ENCODE results near the gene SAMSN1. TPM values are rescaled to one million over a fixed set of nuclear protein-coding genes. Genes with fewer than 3 reads are reported as not detected.

SAMSN1 gene
- total and polyA plus RNA-seq, 2 of the 8 experiments (the other 6 are each of a cell fraction or from before 2014, with no cell fraction given), result 0.50 to 3.0 TPM

GRCh38 chr21:14543983-14544382 is 2.1 kb downstream of the SAMSN1 start:
- H3K14ac ChIP-seq (ENCODE audit: insufficient read length), result no peak overlapping the region
- TF ChIP-seq, protein P1, sequence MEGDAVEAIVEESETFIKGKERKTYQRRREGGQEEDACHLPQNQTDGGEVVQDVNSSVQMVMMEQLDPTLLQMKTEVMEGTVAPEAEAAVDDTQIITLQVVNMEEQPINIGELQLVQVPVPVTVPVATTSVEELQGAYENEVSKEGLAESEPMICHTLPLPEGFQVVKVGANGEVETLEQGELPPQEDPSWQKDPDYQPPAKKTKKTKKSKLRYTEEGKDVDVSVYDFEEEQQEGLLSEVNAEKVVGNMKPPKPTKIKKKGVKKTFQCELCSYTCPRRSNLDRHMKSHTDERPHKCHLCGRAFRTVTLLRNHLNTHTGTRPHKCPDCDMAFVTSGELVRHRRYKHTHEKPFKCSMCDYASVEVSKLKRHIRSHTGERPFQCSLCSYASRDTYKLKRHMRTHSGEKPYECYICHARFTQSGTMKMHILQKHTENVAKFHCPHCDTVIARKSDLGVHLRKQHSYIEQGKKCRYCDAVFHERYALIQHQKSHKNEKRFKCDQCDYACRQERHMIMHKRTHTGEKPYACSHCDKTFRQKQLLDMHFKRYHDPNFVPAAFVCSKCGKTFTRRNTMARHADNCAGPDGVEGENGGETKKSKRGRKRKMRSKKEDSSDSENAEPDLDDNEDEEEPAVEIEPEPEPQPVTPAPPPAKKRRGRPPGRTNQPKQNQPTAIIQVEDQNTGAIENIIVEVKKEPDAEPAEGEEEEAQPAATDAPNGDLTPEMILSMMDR (IDR thresholded peaks at IDR 0.05; ENCODE audit: control extremely low read depth in 1 of 3, insufficient read depth in 1 of 3, low read depth in 1 of 3, low read length in 3 of 3), result no peak
- TF ChIP-seq ASH2L (IDR thresholded peaks at IDR 0.05; ENCODE audit: low read length), result no peak
- no peak for TF ChIP-seq NRF1 (IDR thresholded peaks at IDR 0.05; ENCODE audit: low read depth, low read length)
- TF ChIP-seq BRCA1 (IDR thresholded peaks at IDR 0.05; ENCODE audit: low read depth, low read length), result no peak
- TF ChIP-seq, protein P2, sequence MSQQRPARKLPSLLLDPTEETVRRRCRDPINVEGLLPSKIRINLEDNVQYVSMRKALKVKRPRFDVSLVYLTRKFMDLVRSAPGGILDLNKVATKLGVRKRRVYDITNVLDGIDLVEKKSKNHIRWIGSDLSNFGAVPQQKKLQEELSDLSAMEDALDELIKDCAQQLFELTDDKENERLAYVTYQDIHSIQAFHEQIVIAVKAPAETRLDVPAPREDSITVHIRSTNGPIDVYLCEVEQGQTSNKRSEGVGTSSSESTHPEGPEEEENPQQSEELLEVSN (IDR thresholded peaks at IDR 0.05), result no peak
- no peak for TF ChIP-seq JUN (IDR thresholded peaks at IDR 0.05; ENCODE audit: low read depth, low read length)
- no peak for TF ChIP-seq EZH2 (IDR thresholded peaks at IDR 0.05; ENCODE audit: low read depth, low read length, severe bottlenecking)
- TF ChIP-seq CHD1 (IDR thresholded peaks at IDR 0.05; ENCODE audit: low read depth, low read length), result no peak
- TF ChIP-seq RXRA (IDR thresholded peaks at IDR 0.05; ENCODE audit: insufficient read depth, low read depth, low read length), result no peak

More at GRCh38 chr21:14543983-14544382, 2.1 kb downstream of the SAMSN1 start:
- Histone ChIP-seq H3K4me2 (ENCODE audit: insufficient read depth in 1 of 2, low read depth in 2 of 2, low read length in 2 of 2) (no peak overlapping the region), H3K27ac (ENCODE audit: low read depth, low read length) (no peak overlapping the region), H3K23ac (ENCODE audit: insufficient read length) (no peak overlapping the region), H3K36me3 (ENCODE audit: control insufficient read depth in 2 of 4, insufficient read depth in 4 of 4, low read length in 3 of 4) (no peaks in the 10 kb centered on the region), H3K27me3 (replicated peaks in 1 of 4; ENCODE audit: control insufficient read depth in 3 of 4, extremely low read depth in 1 of 4, insufficient read depth in 3 of 4, low read length in 3 of 4) (no peaks in the 10 kb centered on the region), H4K8ac (ENCODE audit: extremely low read depth, insufficient read depth, low read length) (no peak overlapping the region), H3K56ac (replicated peaks; ENCODE audit: insufficient read length, low read depth, low read length) (no peak overlapping the region), H4K91ac (replicated peaks; ENCODE audit: insufficient read length, low read length) (no peak overlapping the region), H3K23me2 (ENCODE audit: low read depth, low read length) (no peaks in the 10 kb centered on the region), H3K9me3 (ENCODE audit: insufficient read depth in 2 of 2, low read depth in 1 of 2, low read length in 1 of 2) (no peaks in the 10 kb centered on the region), H4K20me1 (replicated peaks in 1 of 2; ENCODE audit: control insufficient read depth in 1 of 2, insufficient read depth in 2 of 2, low read length in 2 of 2) (no peaks in the 10 kb centered on the region), H3K79me1 (ENCODE audit: low read depth, low read length) (no peaks in the 10 kb centered on the region), H2BK12ac (ENCODE audit: low read depth, low read length) (no peak overlapping the region), H2BK20ac (ENCODE audit: low read length) (no peak overlapping the region), H3K9ac (replicated peaks in 1 of 4; ENCODE audit: extremely low read depth in 1 of 4, low read depth in 3 of 4, low read length in 3 of 4) (no peak overlapping the region), H2AFZ (ENCODE audit: low read length) (no peak overlapping the region), H4K5ac (ENCODE audit: insufficient read length, low read depth, low read length) (no peak overlapping the region), H3K4ac (replicated peaks; ENCODE audit: insufficient read length, low read depth, low read length) (no peak overlapping the region), H3K4me3 (ENCODE audit: extremely low read depth in 1 of 4, insufficient read depth in 2 of 4, low read depth in 3 of 4, low read length in 4 of 4) (no peak overlapping the region), H2AK5ac (ENCODE audit: low read depth, low read length) (no peak overlapping the region), H3K79me2 (ENCODE audit: control insufficient read depth in 1 of 2, insufficient read depth in 2 of 2, low read length in 2 of 2) (no peaks in the 10 kb centered on the region), H2BK5ac (ENCODE audit: low read depth, low read length) (no peak overlapping the region), H2BK15ac (ENCODE audit: low read length) (no peak overlapping the region), H3K4me1 (replicated peaks in 1 of 4; ENCODE audit: control insufficient read depth in 3 of 4, insufficient read depth in 4 of 4, low read length in 3 of 4) (no peaks in the 10 kb centered on the region), H2BK120ac (replicated peaks; ENCODE audit: low read depth, low read length) (no peak overlapping the region), H3K18ac (ENCODE audit: extremely low read depth, low read length) (no peak overlapping the region)
- no peak for FAIRE-seq
- DNase-seq (ENCODE audit: low read depth in 1 of 2, low spot score in 2 of 2), result no peak
- CTCF ChIA-PET (ENCODE audit: partially characterized antibody), result no interaction called here
- POLR2A ChIA-PET (ENCODE audit: partially characterized antibody), result no interaction called here
- 88% methylated on average over 5 of the region's 5 CpGs; no CpG with 5 or more reads in 1 of the 2 experiments for WGBS, 2 experiments (ENCODE audit: extremely low coverage in 1 of 2, insufficient coverage in 1 of 2, insufficient read length in 1 of 2, insufficient replicate concordance in 2 of 2, low coverage in 1 of 2, low lambda C conversion rate in 2 of 2, missing lambda C conversion rate in 1 of 2)

Measured in H1 (cell line).